ENCODE measurements around the gene TLR4.

The TLR4 gene

DNA sequence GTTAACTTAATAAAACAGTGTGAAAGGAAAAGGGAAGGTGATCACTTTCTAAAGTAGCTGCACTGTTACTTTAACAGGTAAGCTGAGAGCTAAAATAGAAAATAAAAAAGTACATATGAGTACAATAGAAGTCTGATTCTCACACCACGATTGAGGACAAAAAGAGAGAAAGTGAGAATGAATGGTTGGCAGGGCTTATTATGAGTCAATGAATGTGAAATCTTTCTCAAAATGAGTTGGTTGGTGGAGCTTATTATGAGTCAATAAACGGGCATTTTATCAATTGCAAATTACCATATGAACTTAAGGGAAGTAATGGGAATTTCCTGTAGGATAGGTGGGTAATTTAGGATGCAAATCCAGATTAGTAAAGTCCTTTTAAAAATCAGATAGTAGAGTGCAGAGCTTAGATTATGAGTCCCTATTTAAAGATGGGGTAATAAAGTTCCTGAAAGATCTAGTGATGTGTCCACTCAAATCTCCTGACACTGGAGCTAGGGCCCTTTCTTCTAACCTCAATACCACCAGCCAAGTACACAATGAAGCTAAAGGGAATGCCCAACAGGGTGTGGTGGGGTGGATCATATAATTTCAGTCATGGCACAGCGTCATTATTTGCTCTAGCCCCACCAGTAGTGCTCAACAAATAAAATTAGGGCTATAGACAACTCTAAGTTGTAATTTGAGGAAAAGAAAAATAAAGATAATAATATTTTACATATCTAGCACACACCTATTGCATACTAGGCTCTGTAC is 21.1 kb upstream of the TLR4 start:
- H3K9me3 ChIP-seq (ENCODE audit: control insufficient read depth, low read length), result no peaks in the 10 kb centered on the region
- H3K27me3 ChIP-seq (replicated peaks; ENCODE audit: control insufficient read depth, insufficient read depth, low read length), result no peaks in the 10 kb centered on the region
- H3K36me3 ChIP-seq (ENCODE audit: control insufficient read depth, insufficient read depth, low read length, severe bottlenecking), result no peaks in the 10 kb centered on the region
- H3K9ac ChIP-seq (ENCODE audit: low read length), result no peak overlapping the region
- no peak for DNase-seq (ENCODE audit: low read depth)
- peak overlapping the region; percentile 51 for H3K4me3 ChIP-seq (ENCODE audit: low read length)
- H3K4me1 ChIP-seq (ENCODE audit: control insufficient read depth, insufficient read depth, low read length), result peaks cover 18% of the 10 kb centered on the region

DNA sequence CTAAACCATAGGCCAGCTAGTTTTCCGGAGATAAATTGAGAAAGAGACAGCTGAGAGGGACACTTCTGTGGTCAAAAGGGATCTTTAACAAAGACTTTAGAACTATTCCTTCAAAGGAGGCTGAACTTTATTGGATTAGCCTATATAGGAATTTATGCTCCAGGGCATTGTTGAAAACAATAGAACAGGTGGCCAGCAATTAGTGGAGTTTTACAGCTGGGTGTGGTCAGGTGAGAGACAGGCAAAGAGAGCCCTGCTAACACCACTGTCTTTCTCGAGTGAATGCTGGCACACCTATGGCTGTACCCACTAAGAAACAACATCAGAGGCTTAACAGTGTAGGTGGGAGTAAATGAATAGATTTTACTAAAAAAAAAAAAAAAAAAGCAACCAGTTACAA is 16.7 kb upstream of the TLR4 start:
- Histone ChIP-seq H3K4me3 (ENCODE audit: low read length) (no peak overlapping the region), H3K4me1 (ENCODE audit: control insufficient read depth, insufficient read depth, low read length) (peaks cover 5% of the 10 kb centered on the region), H3K9ac (ENCODE audit: low read length) (no peak overlapping the region), H3K36me3 (ENCODE audit: control insufficient read depth, insufficient read depth, low read length, severe bottlenecking) (no peaks in the 10 kb centered on the region), H3K27me3 (replicated peaks; ENCODE audit: control insufficient read depth, insufficient read depth, low read length) (no peaks in the 10 kb centered on the region), H3K9me3 (ENCODE audit: control insufficient read depth, low read length) (no peaks in the 10 kb centered on the region)
- no peak for DNase-seq (ENCODE audit: low read depth)

DNA sequence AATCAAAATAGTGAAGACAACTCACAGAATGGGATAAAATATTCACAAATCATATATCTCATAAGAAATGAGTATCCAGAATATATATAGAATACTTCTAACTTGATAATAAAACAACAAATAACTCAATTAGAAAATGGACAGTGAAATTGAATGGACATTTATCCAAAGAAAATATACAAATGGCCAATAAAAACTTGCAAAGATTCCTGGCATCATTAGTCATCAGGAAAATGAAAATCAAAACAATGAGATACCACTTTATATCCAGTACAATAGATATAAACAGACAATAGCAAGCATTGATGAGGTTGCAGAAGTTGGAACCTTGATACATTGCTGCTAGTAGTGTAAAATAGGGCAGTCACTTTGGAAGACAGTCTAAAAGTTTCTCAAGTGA is 12.8 kb upstream of the TLR4 start:
- H3K9ac ChIP-seq (ENCODE audit: low read length), result no peak overlapping the region
- H3K4me3 ChIP-seq (ENCODE audit: low read length), result no peak overlapping the region
- H3K9me3 ChIP-seq (ENCODE audit: control insufficient read depth, low read length), result peaks cover 5% of the 10 kb centered on the region
- no peaks in the 10 kb centered on the region for H3K27me3 ChIP-seq (replicated peaks; ENCODE audit: control insufficient read depth, insufficient read depth, low read length)
- H3K36me3 ChIP-seq (ENCODE audit: control insufficient read depth, insufficient read depth, low read length, severe bottlenecking), result no peaks in the 10 kb centered on the region
- no peak for DNase-seq (ENCODE audit: low read depth)
- H3K4me1 ChIP-seq (ENCODE audit: control insufficient read depth, insufficient read depth, low read length), result peaks cover 4% of the 10 kb centered on the region

DNA sequence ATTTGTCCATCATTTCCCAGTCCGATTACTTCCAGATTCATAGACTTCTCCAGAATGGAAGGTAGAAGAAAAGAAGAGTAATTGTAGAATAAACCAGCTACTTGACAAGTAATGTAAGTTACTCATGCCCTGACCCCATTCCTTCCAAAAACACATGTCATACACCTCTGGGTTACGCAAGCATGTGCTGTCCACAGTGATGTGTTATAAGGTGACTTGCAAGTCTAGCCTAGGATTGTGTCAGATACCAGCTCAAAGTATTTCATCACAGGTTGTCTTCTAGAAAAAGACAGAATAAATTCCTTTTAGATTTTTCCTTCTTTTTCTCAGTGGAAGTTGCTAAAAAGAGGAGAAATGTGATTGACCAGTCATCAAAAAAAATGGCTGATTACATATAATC is 8.0 kb upstream of the TLR4 start:
- H3K36me3 ChIP-seq (ENCODE audit: control insufficient read depth, insufficient read depth, low read length, severe bottlenecking), result no peaks in the 10 kb centered on the region
- H3K27me3 ChIP-seq (replicated peaks; ENCODE audit: control insufficient read depth, insufficient read depth, low read length), result no peaks in the 10 kb centered on the region
- DNase-seq (ENCODE audit: low read depth), result no peak
- no peak overlapping the region for H3K9ac ChIP-seq (ENCODE audit: low read length)
- H3K4me1 ChIP-seq (ENCODE audit: control insufficient read depth, insufficient read depth, low read length), result peaks cover 5% of the 10 kb centered on the region
- peaks cover 5% of the 10 kb centered on the region for H3K9me3 ChIP-seq (ENCODE audit: control insufficient read depth, low read length)
- no peak overlapping the region for H3K4me3 ChIP-seq (ENCODE audit: low read length)

DNA sequence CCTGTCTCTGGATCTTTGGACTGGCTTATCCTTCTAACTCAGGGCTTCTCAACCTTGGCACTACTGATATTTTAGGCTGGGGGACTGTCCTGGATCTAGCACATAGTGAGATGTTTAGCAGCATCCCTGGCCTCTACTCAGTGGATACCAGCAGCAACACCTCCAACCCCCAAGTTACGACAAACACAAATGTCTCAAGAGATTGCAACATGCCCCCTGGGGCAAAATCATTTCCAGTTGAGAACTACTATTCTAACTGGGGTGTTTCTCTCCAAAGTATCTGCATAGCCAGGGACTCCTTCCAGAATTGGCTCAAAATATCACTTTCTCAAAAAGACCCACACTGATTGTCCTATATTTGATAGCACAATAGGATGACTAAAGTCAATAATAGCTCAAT is 7.2 kb upstream of the TLR4 start:
- peaks cover 5% of the 10 kb centered on the region for H3K4me1 ChIP-seq (ENCODE audit: control insufficient read depth, insufficient read depth, low read length)
- H3K36me3 ChIP-seq (ENCODE audit: control insufficient read depth, insufficient read depth, low read length, severe bottlenecking), result no peaks in the 10 kb centered on the region
- no peak for DNase-seq (ENCODE audit: low read depth)
- H3K27me3 ChIP-seq (replicated peaks; ENCODE audit: control insufficient read depth, insufficient read depth, low read length), result no peaks in the 10 kb centered on the region
- peaks cover 5% of the 10 kb centered on the region for H3K9me3 ChIP-seq (ENCODE audit: control insufficient read depth, low read length)
- no peak overlapping the region for H3K9ac ChIP-seq (ENCODE audit: low read length)
- H3K4me3 ChIP-seq (ENCODE audit: low read length), result no peak overlapping the region

DNA sequence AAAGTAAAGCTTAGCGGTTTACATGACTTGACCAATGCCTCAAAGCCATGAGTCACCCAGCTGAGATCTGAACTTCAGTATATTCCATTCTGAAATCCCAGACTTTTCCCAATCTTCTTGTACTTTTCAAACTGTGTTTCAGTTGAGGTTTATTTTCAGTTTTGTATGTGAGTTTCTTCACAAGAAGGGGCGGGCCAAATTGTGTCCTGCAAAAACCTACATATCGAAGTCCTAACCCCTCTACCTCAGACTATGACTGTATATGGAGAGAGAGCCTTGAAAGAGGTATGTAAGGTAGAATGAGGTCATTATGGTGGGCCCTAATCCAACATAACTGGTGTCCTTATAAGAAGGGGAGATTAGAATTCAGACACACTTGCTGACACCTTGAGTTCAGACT is 666 bp upstream of the TLR4 start:
- no peaks in the 10 kb centered on the region for H3K9me3 ChIP-seq (ENCODE audit: control insufficient read depth, low read length)
- H3K27me3 ChIP-seq (replicated peaks; ENCODE audit: control insufficient read depth, insufficient read depth, low read length), result no peaks in the 10 kb centered on the region
- peaks cover 44% of the 10 kb centered on the region for H3K4me1 ChIP-seq (ENCODE audit: control insufficient read depth, insufficient read depth, low read length)
- H3K9ac ChIP-seq (ENCODE audit: low read length), result peak overlapping the region; percentile 92
- H3K4me3 ChIP-seq (ENCODE audit: low read length), result peak overlapping the region; percentile 88
- DNase-seq (ENCODE audit: low read depth), result peak; percentile 48
- H3K36me3 ChIP-seq (ENCODE audit: control insufficient read depth, insufficient read depth, low read length, severe bottlenecking), result peaks cover 3% of the 10 kb centered on the region

- Histone ChIP-seq H3K9me3 (ENCODE audit: control insufficient read depth, low read length) (no peaks in the 10 kb centered on the region), H3K27me3 (replicated peaks; ENCODE audit: control insufficient read depth, insufficient read depth, low read length) (no peaks in the 10 kb centered on the region), H3K9ac (ENCODE audit: low read length) (peak overlapping the region; percentile 92), H3K4me3 (ENCODE audit: low read length) (peak overlapping the region; percentile 88), H3K36me3 (ENCODE audit: control insufficient read depth, insufficient read depth, low read length, severe bottlenecking) (peaks cover 13% of the 10 kb centered on the region), H3K4me1 (ENCODE audit: control insufficient read depth, insufficient read depth, low read length) (peaks cover 44% of the 10 kb centered on the region)
- DNase-seq (ENCODE audit: low read depth), result no peak
Measured at GRCh38 chr9:117704597-117704996, 394 bp downstream of the TLR4 start.

DNA sequence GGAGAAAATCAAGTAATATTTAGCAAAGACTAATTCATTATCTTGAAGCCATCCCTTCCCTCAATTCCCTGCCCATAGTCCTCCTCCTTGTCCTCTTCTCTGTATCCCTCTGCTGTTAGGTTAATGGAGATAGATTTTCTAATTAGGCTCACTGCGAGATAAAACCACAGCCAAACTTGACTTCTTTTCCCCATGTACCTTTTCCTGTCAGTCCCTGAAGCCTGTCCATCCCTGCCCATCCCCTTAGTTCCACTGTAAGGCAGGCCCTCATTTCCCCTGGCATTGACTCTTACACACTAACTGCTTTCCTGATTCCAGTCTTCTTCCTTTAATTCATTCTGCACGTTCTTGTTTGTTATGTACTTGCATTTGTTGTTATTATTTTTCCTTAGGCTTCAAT is 1.2 kb downstream of the TLR4 start:
- Histone ChIP-seq H3K4me3 (ENCODE audit: low read length) (peak overlapping the region; percentile 88), H3K36me3 (ENCODE audit: control insufficient read depth, insufficient read depth, low read length, severe bottlenecking) (peaks cover 21% of the 10 kb centered on the region), H3K9ac (ENCODE audit: low read length) (peak overlapping the region; percentile 92), H3K4me1 (ENCODE audit: control insufficient read depth, insufficient read depth, low read length) (peaks cover 44% of the 10 kb centered on the region), H3K9me3 (ENCODE audit: control insufficient read depth, low read length) (no peaks in the 10 kb centered on the region), H3K27me3 (replicated peaks; ENCODE audit: control insufficient read depth, insufficient read depth, low read length) (no peaks in the 10 kb centered on the region)
- no peak for DNase-seq (ENCODE audit: low read depth)

DNA sequence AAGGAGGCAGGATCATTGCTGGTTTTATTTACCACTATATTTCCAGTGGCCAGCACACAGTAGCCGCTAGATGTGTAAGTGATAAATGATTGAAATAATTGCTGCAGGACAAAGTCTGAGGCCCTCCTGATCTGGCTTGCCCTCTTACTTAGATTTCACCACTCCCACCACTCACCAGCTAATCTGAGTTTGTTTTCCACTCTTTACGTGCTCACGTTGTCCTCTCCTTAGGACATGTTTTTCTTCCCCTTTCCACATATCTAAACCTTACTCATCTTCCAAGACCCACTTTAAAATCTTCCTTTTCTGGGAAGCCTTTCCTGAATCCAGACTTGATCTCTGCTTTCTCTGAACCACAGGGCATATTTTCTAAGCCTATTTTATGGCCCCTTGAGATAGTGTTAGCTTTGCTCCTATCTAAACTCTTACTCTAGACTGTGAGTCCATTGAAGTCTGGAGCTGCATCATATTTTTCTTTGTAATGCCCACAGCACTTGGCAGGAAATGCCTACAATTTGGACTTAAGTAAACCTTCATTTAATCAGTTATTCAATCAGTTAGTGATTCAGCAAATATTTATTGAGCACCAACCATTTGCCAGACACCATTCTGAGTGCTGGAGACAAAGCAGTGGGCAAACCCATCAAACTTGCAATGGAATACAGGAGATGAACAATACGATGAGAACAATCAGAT is 2.4 kb downstream of the TLR4 start:
- peaks cover 44% of the 10 kb centered on the region for H3K4me1 ChIP-seq (ENCODE audit: control insufficient read depth, insufficient read depth, low read length)
- peak overlapping the region; percentile 88 for H3K4me3 ChIP-seq (ENCODE audit: low read length)
- no peaks in the 10 kb centered on the region for H3K9me3 ChIP-seq (ENCODE audit: control insufficient read depth, low read length)

GRCh38 chr9:117707561-117707960 is 3.4 kb downstream of the TLR4 start:
- no peak overlapping the region for H3K9ac ChIP-seq (ENCODE audit: low read length)
- H3K4me1 ChIP-seq (ENCODE audit: control insufficient read depth, insufficient read depth, low read length), result peaks cover 44% of the 10 kb centered on the region
- H3K36me3 ChIP-seq (ENCODE audit: control insufficient read depth, insufficient read depth, low read length, severe bottlenecking), result peaks cover 42% of the 10 kb centered on the region
- peak; percentile 45 for DNase-seq (ENCODE audit: low read depth)
- no peaks in the 10 kb centered on the region for H3K27me3 ChIP-seq (replicated peaks; ENCODE audit: control insufficient read depth, insufficient read depth, low read length)
- no peaks in the 10 kb centered on the region for H3K9me3 ChIP-seq (ENCODE audit: control insufficient read depth, low read length)
- peak overlapping the region; percentile 88 for H3K4me3 ChIP-seq (ENCODE audit: low read length)

More for the DNA sequence above, 2.4 kb downstream of the TLR4 start:
- Histone ChIP-seq H3K9ac (ENCODE audit: low read length) (peak overlapping the region; percentile 32), H3K27me3 (replicated peaks; ENCODE audit: control insufficient read depth, insufficient read depth, low read length) (no peaks in the 10 kb centered on the region), H3K36me3 (ENCODE audit: control insufficient read depth, insufficient read depth, low read length, severe bottlenecking) (peaks cover 33% of the 10 kb centered on the region)
- no peak for DNase-seq (ENCODE audit: low read depth)

DNA sequence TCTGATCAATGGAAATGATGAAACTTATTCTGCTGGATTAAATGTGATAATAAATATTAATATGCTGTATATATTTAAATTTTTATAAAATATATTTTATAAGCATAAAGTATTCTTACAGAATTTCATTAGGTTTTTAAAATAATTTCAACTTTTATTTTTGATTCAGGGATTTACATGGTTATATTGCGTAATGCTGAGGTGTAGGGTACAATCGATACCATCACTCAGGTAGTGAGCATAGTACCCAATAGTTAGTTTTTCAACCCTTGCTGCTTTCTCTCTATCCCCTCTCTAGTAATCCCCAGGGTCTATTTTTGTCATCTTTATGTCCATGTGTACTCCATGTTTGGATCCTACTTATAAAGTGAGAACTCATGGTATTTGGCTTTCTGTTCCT is 5.7 kb downstream of the TLR4 start:
- Histone ChIP-seq H3K36me3 (ENCODE audit: control insufficient read depth, insufficient read depth, low read length, severe bottlenecking) (peaks cover 66% of the 10 kb centered on the region), H3K27me3 (replicated peaks; ENCODE audit: control insufficient read depth, insufficient read depth, low read length) (no peaks in the 10 kb centered on the region), H3K9ac (ENCODE audit: low read length) (no peak overlapping the region), H3K4me1 (ENCODE audit: control insufficient read depth, insufficient read depth, low read length) (peaks cover 29% of the 10 kb centered on the region), H3K9me3 (ENCODE audit: control insufficient read depth, low read length) (no peaks in the 10 kb centered on the region), H3K4me3 (ENCODE audit: low read length) (no peak overlapping the region)
- DNase-seq (ENCODE audit: low read depth), result no peak
